ENCODE results near the gene RXYLT1. TPM values are rescaled to one million over a fixed set of nuclear protein-coding genes. Genes with fewer than 3 reads are reported as not detected.

Gene RXYLT1
- total and polyA plus RNA-seq, 2 experiments from 2014 or later, result 13.8 to 24.1 TPM

- H3K9me3 ChIP-seq (ENCODE audit: low read depth), result no peaks in the 10 kb centered on the region
- H3K4me3 ChIP-seq, result no peak overlapping the region
- TF ChIP-seq, protein P1, sequence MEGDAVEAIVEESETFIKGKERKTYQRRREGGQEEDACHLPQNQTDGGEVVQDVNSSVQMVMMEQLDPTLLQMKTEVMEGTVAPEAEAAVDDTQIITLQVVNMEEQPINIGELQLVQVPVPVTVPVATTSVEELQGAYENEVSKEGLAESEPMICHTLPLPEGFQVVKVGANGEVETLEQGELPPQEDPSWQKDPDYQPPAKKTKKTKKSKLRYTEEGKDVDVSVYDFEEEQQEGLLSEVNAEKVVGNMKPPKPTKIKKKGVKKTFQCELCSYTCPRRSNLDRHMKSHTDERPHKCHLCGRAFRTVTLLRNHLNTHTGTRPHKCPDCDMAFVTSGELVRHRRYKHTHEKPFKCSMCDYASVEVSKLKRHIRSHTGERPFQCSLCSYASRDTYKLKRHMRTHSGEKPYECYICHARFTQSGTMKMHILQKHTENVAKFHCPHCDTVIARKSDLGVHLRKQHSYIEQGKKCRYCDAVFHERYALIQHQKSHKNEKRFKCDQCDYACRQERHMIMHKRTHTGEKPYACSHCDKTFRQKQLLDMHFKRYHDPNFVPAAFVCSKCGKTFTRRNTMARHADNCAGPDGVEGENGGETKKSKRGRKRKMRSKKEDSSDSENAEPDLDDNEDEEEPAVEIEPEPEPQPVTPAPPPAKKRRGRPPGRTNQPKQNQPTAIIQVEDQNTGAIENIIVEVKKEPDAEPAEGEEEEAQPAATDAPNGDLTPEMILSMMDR (IDR thresholded peaks at IDR 0.05; ENCODE audit: low read depth, low read length), result no peak
- no peak for DNase-seq (ENCODE audit: low read depth in 1 of 2, low spot score in 1 of 2)
- no peak overlapping the region for H3K27ac ChIP-seq
- no peaks in the 10 kb centered on the region for H3K27me3 ChIP-seq
- H3K36me3 ChIP-seq, result no peaks in the 10 kb centered on the region
- H3K4me1 ChIP-seq (ENCODE audit: low read depth), result no peaks in the 10 kb centered on the region
Measured at GRCh38 chr12:63815482-63815852, 35.8 kb downstream of the RXYLT1 start.

DNA sequence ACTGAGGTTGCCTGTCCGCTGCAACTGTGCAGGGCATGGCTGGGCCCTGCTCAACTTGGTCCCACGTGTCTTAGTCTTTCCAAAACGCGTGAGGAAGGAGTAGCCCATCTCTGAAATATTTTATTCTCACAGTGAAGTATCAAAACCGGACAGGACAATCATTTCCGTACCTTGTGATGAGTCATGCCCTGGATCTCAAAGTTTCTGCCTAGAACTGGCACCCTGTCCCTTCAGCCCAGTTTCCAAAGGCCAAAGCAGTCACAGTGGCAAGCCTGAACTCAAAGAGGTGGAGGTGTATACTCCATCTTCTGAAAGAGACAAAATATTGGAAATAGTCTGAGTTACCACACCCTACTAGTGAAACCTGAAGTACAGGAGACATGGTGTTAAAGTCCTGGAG, 36.3 kb downstream of the RXYLT1 start:
- TF ChIP-seq, protein P1 (IDR thresholded peaks at IDR 0.05; ENCODE audit: low read depth, low read length), result no peak
- Histone ChIP-seq H3K36me3 (no peaks in the 10 kb centered on the region), H3K27ac (no peak overlapping the region), H3K4me3 (no peak overlapping the region), H3K4me1 (ENCODE audit: low read depth) (no peaks in the 10 kb centered on the region), H3K9me3 (ENCODE audit: low read depth) (no peaks in the 10 kb centered on the region), H3K27me3 (no peaks in the 10 kb centered on the region)
- DNase-seq (ENCODE audit: low read depth in 1 of 2, low spot score in 1 of 2), result no peak

- no peaks in the 10 kb centered on the region for H3K4me1 ChIP-seq (ENCODE audit: low read depth)
- TF ChIP-seq, protein P1 (IDR thresholded peaks at IDR 0.05; ENCODE audit: low read depth, low read length), result no peak
- no peak for DNase-seq (ENCODE audit: low read depth in 1 of 2, low spot score in 1 of 2)
- H3K27me3 ChIP-seq, result no peaks in the 10 kb centered on the region
- H3K27ac ChIP-seq, result no peak overlapping the region
- no peaks in the 10 kb centered on the region for H3K9me3 ChIP-seq (ENCODE audit: low read depth)
- H3K4me3 ChIP-seq, result no peak overlapping the region
- H3K36me3 ChIP-seq, result no peaks in the 10 kb centered on the region
Measured at GRCh38 chr12:63820427-63820826, 40.7 kb downstream of the RXYLT1 start.

DNA sequence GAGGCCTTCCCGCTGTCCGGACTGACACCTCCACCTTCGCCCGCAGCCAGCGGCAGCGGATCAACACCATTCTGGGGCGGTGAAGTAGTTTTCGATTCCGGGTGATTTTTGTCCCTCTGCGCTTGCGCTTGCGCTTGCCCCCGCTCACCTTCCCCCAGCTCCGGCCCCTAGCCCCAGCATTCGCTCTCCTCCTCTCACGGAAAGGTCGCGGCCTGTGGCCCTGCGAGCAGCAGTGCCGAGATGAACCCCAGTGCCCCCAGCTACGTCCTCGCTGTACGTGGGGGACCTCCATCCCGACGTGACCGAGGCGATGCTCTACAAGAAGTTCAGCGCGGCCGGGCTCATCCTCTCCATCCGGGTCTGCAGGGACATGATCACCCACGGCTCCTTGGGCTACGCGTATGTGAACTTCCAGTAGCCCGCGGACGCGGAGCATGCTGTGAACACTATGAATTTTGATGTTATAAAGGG, 42.1 kb downstream of the RXYLT1 start:
- TF ChIP-seq, protein P1 (IDR thresholded peaks at IDR 0.05; ENCODE audit: low read depth, low read length), result no peak

GRCh38 chr12:63822352-63822751, 42.6 kb downstream of the RXYLT1 start:
- peak in 1 of 2 donors; percentile 26 for DNase-seq (ENCODE audit: low read depth in 1 of 2, low spot score in 1 of 2)
- no peak overlapping the region for H3K4me3 ChIP-seq
- H3K27me3 ChIP-seq, result no peaks in the 10 kb centered on the region
- H3K36me3 ChIP-seq, result no peaks in the 10 kb centered on the region
- no peaks in the 10 kb centered on the region for H3K9me3 ChIP-seq (ENCODE audit: low read depth)
- TF ChIP-seq, protein P1 (IDR thresholded peaks at IDR 0.05; ENCODE audit: low read depth, low read length), result no peak
- H3K27ac ChIP-seq, result no peak overlapping the region
- H3K4me1 ChIP-seq (ENCODE audit: low read depth), result no peaks in the 10 kb centered on the region

More for the DNA sequence above, 42.1 kb downstream of the RXYLT1 start:
- H3K4me1 ChIP-seq (ENCODE audit: low read depth), result no peaks in the 10 kb centered on the region
- no peaks in the 10 kb centered on the region for H3K27me3 ChIP-seq
- no peaks in the 10 kb centered on the region for H3K36me3 ChIP-seq
- no peak overlapping the region for H3K4me3 ChIP-seq
- H3K27ac ChIP-seq, result no peak overlapping the region
- H3K9me3 ChIP-seq (ENCODE audit: low read depth), result no peaks in the 10 kb centered on the region
- DNase-seq (ENCODE audit: low read depth in 1 of 2, low spot score in 1 of 2), result peak in 1 of 2 donors; percentile 50

DNA sequence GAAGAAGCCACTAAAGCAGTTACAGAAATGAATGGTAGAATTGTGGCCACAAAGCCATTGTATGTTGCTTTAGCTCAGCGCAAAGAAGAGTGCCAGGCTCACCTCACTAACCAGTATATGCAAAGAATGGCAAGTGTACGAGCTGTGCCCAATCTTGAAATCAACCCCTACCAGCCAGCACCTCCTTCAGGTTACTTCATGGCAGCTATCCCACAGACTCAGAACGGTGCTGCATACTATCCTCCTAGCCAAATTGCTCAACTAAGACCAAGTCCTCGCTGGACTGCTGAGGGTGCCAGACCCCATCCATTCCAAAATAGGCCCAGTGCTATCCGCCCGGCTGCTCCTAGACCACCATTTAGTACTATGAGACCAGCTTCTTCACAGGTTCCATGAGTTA, 43.3 kb downstream of the RXYLT1 start:
- TF ChIP-seq, protein P1 (IDR thresholded peaks at IDR 0.05; ENCODE audit: low read depth, low read length), result no peak
- DNase-seq (ENCODE audit: low read depth in 1 of 2, low spot score in 1 of 2), result no peak
- Histone ChIP-seq H3K4me3 (no peak overlapping the region), H3K27me3 (no peaks in the 10 kb centered on the region), H3K36me3 (no peaks in the 10 kb centered on the region), H3K4me1 (ENCODE audit: low read depth) (no peaks in the 10 kb centered on the region), H3K27ac (no peak overlapping the region), H3K9me3 (ENCODE audit: low read depth) (no peaks in the 10 kb centered on the region)

Data from cardiac muscle cell (in vitro differentiated cells and primary cell).